ENCODE results near the gene GSC2. TPM values are rescaled to one million over a fixed set of nuclear protein-coding genes. Genes with fewer than 3 reads are reported as not detected.

Gene GSC2
- total and polyA plus RNA-seq, 9 of the 15 experiments (the other 6 are each of a cell fraction or from before 2014, with no cell fraction given), result not detected

DNA sequence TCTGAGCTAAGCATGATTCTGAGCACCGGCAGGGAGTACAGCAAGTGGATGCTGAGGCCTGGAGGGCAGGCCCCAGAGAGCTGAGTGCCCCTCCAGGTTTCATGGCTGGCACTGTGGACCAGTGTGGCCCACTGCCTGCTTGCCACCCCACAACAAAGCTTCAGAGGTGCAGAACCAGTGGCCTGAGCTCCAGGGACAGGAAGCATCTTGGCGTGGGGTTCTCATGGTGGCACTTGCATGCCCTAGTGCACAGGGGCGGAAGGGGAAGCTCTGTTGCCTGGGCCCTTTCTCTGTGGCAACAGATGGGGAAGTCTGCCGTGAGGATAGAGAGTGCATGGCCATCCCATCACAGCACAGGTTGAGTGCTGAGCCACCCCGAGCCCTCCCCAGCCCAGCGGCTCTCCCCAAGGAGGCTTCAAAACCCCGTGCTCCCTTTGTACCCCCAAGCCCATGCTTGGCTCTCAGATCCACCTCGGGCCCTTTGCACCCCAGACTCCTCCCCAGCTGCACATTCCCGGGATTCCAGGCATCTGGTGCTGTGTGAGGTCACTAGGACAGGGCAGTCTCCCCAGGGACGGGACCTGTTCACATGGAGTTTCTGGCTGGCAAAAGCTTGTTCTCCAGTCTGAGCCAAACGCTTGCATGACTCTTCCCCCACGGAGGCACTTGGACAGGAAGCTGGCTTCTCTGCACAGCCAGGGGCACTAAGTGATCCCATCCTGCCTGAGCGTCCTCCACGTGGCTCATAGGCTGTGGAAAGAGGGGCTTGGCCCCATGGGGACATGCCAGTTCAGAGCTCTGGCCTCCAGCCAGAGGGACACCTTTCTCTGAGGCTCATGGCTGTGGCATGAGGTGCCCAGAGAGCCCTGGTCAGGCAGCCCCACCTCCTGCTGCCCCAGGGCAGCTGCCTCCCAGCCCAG, 24.3 kb upstream of the GSC2 start (continued):
- TF ChIP-seq COPS2 (conservative IDR thresholded peaks at IDR 0.05) (no peak), ZNF212 (CRISPR knock-in tag; IDR thresholded peaks at IDR 0.05) (0 out of 2 replicates have a peak, but pooled peaks have one; percentile 64), ZNF589 (CRISPR knock-in tag; IDR thresholded peaks at IDR 0.05; ENCODE audit: low read depth) (no peak), TAF9B (IDR thresholded peaks at IDR 0.05; ENCODE audit: partially characterized antibody) (no peak), HDAC8 (tag; IDR thresholded peaks at IDR 0.05) (0 out of 2 replicates have a peak, but pooled peaks have one; percentile 13), ATF3 (IDR thresholded peaks at IDR 0.05) (no peak), ATF3 (CRISPR knock-in tag; conservative IDR thresholded peaks at IDR 0.05) (no peak), NCOA6 (IDR thresholded peaks at IDR 0.05) (no peak), RCOR1 (IDR thresholded peaks at IDR 0.05; ENCODE audit: borderline replicate concordance in 1 of 2, low read depth in 2 of 2, low read length in 2 of 2) (no peak), SMAD1 (IDR thresholded peaks at IDR 0.05; ENCODE audit: low read depth, low read length, partially characterized antibody) (no peak), CBFA2T2 (conservative IDR thresholded peaks at IDR 0.05) (no peak), SMAD3 (CRISPR knock-in tag; conservative IDR thresholded peaks at IDR 0.05) (no peak), ARHGAP35 (IDR thresholded peaks at IDR 0.05; ENCODE audit: partially characterized antibody) (no peak), ZNF766 (CRISPR knock-in tag; conservative IDR thresholded peaks at IDR 0.05) (no peak), ZBTB17 (CRISPR knock-in tag; IDR thresholded peaks at IDR 0.05) (no peak), POLR2A (conservative IDR thresholded peaks at IDR 0.05) (no peak), NELFE (IDR thresholded peaks at IDR 0.05; ENCODE audit: insufficient read depth, insufficient read length) (no peak), ZNF707 (CRISPR knock-in tag; conservative IDR thresholded peaks at IDR 0.05) (0 out of 2 replicates have a peak, but pooled peaks have one; percentile 6), BRF1 (IDR thresholded peaks at IDR 0.05; ENCODE audit: borderline replicate concordance, extremely low read depth, insufficient read length) (no peak)
- TF ChIP-seq, protein P1, sequence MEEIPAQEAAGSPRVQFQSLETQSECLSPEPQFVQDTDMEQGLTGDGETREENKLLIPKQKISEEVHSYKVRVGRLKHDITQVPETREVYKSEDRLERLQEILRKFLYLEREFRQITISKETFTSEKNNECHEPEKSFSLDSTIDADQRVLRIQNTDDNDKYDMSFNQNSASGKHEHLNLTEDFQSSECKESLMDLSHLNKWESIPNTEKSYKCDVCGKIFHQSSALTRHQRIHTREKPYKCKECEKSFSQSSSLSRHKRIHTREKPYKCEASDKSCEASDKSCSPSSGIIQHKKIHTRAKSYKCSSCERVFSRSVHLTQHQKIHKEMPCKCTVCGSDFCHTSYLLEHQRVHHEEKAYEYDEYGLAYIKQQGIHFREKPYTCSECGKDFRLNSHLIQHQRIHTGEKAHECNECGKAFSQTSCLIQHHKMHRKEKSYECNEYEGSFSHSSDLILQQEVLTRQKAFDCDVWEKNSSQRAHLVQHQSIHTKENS (CRISPR knock-in tag; IDR thresholded peaks at IDR 0.05), result no peak
- TF ChIP-seq, protein P2, sequence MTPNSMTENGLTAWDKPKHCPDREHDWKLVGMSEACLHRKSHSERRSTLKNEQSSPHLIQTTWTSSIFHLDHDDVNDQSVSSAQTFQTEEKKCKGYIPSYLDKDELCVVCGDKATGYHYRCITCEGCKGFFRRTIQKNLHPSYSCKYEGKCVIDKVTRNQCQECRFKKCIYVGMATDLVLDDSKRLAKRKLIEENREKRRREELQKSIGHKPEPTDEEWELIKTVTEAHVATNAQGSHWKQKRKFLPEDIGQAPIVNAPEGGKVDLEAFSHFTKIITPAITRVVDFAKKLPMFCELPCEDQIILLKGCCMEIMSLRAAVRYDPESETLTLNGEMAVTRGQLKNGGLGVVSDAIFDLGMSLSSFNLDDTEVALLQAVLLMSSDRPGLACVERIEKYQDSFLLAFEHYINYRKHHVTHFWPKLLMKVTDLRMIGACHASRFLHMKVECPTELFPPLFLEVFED (CRISPR knock-in tag; conservative IDR thresholded peaks at IDR 0.05), result peak; percentile 53
- TF ChIP-seq, protein P3, sequence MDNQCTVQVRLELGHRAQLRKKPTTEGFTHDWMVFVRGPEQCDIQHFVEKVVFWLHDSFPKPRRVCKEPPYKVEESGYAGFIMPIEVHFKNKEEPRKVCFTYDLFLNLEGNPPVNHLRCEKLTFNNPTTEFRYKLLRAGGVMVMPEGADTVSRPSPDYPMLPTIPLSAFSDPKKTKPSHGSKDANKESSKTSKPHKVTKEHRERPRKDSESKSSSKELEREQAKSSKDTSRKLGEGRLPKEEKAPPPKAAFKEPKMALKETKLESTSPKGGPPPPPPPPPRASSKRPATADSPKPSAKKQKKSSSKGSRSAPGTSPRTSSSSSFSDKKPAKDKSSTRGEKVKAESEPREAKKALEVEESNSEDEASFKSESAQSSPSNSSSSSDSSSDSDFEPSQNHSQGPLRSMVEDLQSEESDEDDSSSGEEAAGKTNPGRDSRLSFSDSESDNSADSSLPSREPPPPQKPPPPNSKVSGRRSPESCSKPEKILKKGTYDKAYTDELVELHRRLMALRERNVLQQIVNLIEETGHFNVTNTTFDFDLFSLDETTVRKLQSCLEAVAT (IDR thresholded peaks at IDR 0.05), result no peak
- TF ChIP-seq, protein P4, sequence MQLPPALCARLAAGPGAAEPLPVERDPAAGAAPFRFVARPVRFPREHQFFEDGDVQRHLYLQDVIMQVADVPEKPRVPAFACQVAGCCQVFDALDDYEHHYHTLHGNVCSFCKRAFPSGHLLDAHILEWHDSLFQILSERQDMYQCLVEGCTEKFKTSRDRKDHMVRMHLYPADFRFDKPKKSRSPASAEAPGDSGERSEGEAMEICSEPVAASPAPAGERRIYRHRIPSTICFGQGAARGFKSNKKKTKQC (CRISPR knock-in tag; IDR thresholded peaks at IDR 0.05), result no peak

All from K562 (cell line).